M059J (cell line): ENCODE results near the gene NSMF. TPM values are rescaled to one million over a fixed set of nuclear protein-coding genes. Genes with fewer than 3 reads are reported as not detected.

Source experiments
- DNase-seq: peaks from one replicate; pipeline ENCODE4 v3.0.0-alpha.2; 2012; ENCODE audit warnings: low read depth
- total RNA-seq: library from RNA; depleted of rRNA; stranded (reverse); fragments of >200 nt; shearing (Covaris generic); gene quantifications from 2 replicates; pipeline ENCODE4 v1.2.3, GENCODE V29; 2014

The NSMF gene
- total RNA-seq, 1 experiment from 2014 or later, result 24.0 TPM

- no peak for DNase-seq
These were observed 32.8 kb upstream of the NSMF start for GRCh38 chr9:137491735-137492432.

DNA sequence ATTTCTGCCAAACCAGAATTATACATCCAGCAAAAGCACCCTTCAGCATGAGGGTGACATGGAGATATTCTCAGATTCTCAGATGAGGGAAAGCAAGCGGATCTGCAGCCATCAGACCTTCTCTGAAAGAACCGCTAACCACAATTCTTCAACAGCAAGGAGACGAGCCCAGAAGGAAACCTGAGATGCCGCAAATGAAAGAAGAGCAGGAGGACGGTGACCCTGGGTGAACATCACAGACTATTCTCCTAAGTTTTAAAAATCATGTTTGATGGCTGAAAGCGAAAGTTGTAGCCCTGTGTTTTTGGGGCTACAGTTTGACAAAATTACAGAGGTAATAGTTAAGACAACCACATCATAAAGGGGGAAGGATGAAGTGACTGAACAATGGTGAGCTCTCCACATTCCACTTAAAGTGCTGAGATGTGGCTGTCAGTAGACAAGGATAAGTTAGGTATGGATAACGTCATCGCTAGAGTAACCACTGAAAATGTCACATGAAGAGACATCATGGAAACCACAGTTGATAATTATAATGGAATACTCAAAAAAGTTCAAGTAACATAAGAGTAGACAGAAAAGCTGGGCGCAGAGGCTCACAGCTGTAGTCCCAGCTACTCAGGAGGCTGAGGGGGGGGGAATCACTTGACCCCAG is 31.5 kb upstream of the NSMF start:
- no peak for DNase-seq

DNA sequence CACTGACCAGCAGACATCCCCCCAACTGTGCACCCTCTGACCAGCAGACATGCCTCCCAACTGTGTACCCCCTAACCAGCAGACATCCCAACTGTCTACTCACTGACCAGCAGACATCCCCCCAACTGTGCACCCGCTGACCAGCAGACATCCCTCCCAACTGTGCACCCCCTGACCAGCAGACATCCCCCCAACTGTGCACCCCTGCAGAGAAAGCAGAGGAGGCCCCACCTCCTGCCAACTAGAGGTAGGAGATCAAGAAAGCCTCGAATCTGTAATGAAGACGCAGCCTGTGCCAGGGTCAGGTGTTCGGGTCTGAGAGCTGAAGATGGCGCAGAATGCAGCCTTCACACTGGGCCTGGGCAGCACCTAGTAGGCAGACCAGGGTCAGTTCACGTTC is 29.8 kb upstream of the NSMF start:
- no peak for DNase-seq

DNA sequence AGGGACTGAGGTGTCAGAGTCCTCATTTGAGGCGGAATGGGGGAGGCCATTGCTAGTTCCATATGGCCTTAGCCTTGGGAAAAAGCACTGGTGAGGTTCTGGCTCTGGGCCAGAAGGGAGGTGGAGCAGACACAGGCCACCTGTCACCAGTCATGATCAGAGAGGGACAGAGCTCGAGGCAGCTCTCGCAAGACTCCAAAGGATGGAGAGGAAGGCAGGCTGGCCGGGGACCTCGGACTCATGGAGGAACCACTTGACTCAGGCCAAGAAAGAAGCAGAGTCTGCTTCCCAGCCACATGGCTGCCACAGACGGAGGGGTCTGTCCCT is 29.2 kb upstream of the NSMF start:
- no peak for DNase-seq

GRCh38 chr9:137487454-137488326 is 28.6 kb upstream of the NSMF start:
- DNase-seq, result no peak

DNA sequence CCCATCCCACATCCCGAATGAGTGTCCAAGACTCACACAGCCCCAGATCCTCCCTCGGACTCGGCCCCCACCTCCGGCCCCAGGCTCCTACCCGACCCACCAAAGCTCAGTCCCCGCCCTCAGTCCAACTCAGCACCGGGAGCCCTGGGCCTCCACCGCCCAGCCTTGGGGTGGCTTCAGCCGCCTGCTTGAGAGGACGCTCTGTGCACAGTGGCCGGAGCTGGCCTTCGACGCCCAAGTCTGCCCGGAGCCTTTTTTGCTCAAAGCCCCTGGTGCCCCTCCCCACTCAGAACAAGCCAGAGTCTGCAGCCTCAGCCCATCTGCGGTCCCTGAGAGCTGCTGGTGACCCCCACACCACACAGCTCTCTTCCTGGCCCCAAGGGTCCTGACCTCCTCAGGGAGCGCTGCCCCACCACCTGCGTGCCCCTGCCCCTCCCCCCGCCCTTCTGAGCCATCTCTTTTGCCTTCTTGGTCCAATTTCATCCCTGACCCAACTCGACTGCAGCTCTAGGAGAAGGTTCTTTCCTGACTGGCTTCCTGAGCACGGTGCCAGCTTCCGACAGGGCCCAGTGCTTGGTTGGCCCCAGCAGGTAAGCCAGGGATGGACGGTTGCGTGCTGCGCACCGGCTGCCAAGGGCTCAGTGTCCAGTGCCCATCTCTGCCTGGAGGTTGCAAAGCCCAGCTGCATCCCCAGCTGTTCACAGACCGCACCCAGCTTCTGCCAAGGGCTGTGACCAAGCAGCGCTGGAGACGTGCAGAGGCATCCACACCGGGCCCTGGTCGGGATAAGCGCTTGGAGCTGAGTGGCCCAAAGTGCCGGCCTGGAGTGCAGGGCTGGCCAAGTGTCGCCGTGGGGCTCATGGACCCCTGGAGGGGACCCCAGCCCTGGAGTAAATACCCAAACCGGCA is 27.7 kb upstream of the NSMF start:
- DNase-seq, result no peak

- no peak for DNase-seq
These were observed 27.0 kb upstream of the NSMF start for GRCh38 chr9:137486141-137486490.

DNA sequence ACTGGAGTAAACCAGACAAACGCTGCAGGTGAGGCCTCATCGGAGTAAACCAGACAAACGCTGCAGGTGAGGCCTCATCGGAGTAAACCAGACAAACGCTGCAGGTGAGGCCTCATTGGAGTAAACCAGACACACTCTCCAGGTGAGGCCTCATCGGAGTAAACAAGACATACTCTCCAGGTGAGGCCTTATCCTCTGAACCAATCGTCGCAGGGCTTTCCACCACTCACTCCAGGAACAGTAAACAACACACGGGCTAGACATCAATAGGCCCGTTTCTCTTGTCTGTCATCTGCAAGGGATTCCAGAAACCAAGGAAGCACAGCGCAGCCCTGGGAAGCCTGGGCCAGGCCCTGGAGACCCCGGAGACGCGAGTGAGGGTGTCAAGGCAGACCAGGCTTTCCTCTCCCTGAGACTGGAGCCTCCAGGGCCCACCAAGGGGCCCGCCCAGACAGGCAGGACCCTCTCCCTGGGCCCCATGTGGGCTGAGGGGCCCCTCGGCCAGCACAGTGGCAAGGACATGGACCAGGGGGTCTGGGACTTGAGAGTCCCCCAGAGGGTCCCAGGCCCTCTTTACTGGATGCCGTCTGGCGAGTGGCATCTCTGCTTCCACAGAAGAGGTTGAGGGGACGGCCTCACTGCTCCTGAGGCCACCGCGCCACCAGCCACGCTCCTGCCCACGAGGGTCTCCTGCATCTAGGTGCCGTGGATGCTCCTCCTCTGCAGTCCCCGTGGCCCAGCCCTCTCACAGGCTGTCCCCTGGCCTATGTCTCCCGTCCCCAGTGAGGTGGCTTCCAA is 26.4 kb upstream of the NSMF start:
- no peak for DNase-seq

DNA sequence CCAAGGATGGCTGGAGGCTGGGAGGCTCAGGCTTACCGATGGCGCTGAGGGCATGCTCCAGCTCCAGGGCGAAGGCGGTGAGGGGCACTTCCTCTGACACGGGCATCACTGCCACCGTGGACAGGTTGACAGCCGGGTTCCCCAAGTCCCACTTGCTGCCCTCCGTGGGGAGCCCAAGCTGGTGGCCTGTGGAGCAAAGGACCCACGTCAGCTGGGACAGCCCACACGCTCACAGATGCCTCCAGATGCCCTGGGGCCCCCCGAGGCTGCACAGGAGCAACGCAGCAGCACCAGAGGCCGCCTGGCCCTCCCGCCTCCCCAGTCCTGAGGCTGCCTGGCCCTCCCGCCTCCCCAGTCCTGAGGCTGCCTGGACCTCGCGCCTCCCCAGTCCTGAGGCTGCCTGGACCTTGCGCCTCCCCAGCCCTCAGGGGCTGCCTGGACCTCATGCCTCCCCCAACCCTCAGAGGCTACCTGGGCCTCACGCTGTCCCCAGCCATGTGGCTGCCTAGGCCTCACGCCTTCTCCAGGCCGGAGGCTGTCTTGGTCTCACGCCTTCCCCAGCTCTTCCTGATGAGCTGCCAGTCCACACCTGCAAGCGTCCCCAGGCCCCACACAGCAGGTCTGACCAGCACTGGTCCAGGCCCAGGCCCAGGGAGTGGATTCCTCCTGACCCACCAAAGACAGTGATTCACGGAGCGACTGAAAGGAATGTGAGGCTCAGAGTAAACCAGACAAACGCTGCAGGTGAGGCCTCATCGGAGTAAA is 25.6 kb upstream of the NSMF start:
- no peak for DNase-seq

DNA sequence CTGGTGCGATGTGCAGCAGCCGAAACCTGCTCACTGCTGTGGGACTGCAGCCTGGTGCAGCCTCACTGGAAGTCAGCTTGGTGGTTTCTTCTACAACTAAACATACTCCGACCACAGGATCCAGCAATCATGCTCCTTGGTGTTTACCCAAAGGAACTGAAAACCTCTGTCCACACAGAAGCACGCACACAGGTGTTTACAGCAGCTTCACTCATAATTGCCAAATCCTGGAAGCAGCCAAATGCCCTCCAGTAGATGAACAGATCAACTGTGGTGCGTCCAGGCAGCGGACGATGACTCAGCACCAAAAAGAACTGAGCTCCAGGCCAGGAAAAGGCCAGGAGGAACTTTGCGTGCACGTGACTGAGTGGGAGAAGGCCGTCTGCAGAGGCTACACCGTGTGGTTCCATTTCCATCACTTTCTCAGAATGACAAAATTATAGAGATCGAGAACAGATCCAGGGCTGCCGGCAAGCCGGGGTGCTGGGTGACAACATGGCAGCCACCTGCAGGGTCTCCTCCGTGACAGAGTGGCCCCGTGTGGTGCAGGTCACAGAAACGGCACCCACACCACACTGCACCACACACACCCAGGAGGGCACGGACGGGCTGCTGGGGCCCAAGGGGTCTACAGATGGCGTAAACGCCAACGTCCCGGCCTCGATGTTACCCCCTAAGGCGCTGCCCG is 23.1 kb upstream of the NSMF start:
- peak; percentile 98 for DNase-seq

GRCh38 chr9:137480686-137481683 is 21.9 kb upstream of the NSMF start:
- DNase-seq, result no peak

DNA sequence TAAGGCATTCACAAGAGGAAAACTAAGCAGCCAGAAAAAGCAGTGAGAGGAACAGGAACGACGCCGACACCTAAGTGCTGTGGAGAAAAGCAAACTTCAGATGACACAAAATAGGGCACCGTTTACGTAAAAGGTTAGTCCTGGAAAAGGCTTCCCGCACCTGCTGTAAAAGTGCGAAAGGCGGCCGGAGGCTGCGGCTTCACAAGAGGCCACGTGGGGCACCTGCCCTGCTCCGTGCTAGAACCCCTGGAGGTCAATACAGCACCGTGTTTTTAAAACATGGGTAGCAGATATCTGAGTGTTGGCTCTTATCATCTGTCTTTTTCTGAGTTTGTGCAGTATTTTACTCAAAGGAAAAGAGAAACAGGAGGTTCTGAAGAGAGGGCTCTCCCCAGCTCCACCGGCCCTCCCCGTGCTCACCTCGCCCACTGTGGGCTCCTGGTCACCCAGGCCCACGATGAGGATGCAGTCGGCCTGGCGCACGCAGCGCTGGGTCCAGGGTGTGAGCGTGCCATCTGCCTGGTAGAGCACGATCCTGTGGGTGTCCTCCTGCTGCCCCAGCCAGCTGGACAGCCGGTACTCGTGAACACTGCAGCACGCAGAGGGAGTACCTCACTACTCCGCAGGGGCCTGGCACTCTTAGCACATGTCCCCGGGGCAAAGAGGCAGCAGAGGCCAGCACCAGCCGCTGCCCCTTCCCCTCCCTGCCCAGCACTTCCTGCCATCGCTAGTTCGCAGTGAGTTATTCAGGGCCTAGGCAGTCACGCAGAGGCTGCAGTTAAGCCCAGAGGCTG is 21.0 kb upstream of the NSMF start:
- DNase-seq, result no peak

- no peak for DNase-seq
These were observed 20.1 kb upstream of the NSMF start for GRCh38 chr9:137478962-137479861.

GRCh38 chr9:137478613-137478961 is 19.5 kb upstream of the NSMF start:
- DNase-seq, result no peak

- no peak for DNase-seq
These were observed 18.9 kb upstream of the NSMF start for GRCh38 chr9:137477778-137478612.

GRCh38 chr9:137476856-137477255 is 17.7 kb upstream of the NSMF start:
- DNase-seq, result no peak
